A549 (cell line): ENCODE measurements around the gene LEKR1. TPM values are rescaled to one million over a fixed set of nuclear protein-coding genes. Genes with fewer than 3 reads are reported as not detected.

Experiments used
- ATAC-seq, 2 experiments: fragments of 200-7000 bp in 1 of 2; fragments of >200 bp in 1 of 2; cut with Nextera tagmentation in 1 of 2; cut with Tn5 transposase in 1 of 2; 3 replicates each; pipeline versions ENCODE4 v1.8.0 to v1.9.1; 2018 to 2020; ENCODE audit warnings: mild to moderate bottlenecking in 1 of 2, moderate library complexity in 1 of 2
- CTCF ChIA-PET: fragments of 300-600 bp; sonication (Branson Sonifier 250); formaldehyde crosslinking; extraction: SDS; loops from one replicate; lab custom pipeline; 2021; ENCODE audit warnings: antibody characterized with exemption, inconsistent platforms; lab: Yijun Ruan, JAX
- POLR2A ChIA-PET: fragments of 350-600 bp; formaldehyde crosslinking; extraction: SDS; loops from one replicate; lab custom pipeline; 2021; ENCODE audit warnings: antibody characterized with exemption, inconsistent platforms; lab: Yijun Ruan, JAX
- DNase-seq, 2 experiments: peaks; one replicate each; pipeline versions ENCODE4 v3.0.0 to v3.0.0-alpha.2; 2011 to 2016; ENCODE audit warnings: low read depth in 1 of 2, low spot score in 1 of 2
- FAIRE-seq: peaks from 2 replicates; lab custom pipeline; 2011; peaks lifted over from hg19 to GRCh38; lab: Jason Lieb, UNC
- H3K27ac ChIP-seq, 2 experiments: fragments of >200 bp; sonication (Bioruptor Twin); formaldehyde crosslinking; 3 replicates each; pipeline ENCODE4 v1.5.1; 2016 to 2017
- H3K4me1 ChIP-seq: fragments of >200 bp; sonication (Bioruptor Twin); formaldehyde crosslinking; 3 replicates; pipeline ENCODE4 v1.6.1; 2016
- H3K4me2 ChIP-seq: fragments of >200 bp; sonication (Bioruptor Twin); formaldehyde crosslinking; 3 replicates; pipeline ENCODE4 v1.6.1; 2016
- H3K4me3 ChIP-seq: fragments of >200 bp; sonication (Bioruptor Twin); formaldehyde crosslinking; 3 replicates; pipeline ENCODE4 v1.5.1; 2016
- H3K9me3 ChIP-seq: fragments of >200 bp; sonication (Bioruptor Twin); formaldehyde crosslinking; 3 replicates; pipeline ENCODE4 v1.6.1; 2016
- BHLHE40 ChIP-seq: IDR thresholded peaks from 2 replicates; pipeline ENCODE4 v1.6.1; 2012; ENCODE audit warnings: low read depth, low read length, inconsistent platforms
- CBX8 ChIP-seq: fragments of 200-600 bp; sonication (generic); IDR thresholded peaks from 2 replicates; pipeline ENCODE4 v1.6.1; 2016
- EHF ChIP-seq: fragments of 250-450 bp; sonication (Bioruptor Pico); IDR thresholded peaks from 2 replicates; pipeline ENCODE4 v1.5.0; 2020; ENCODE audit warnings: mild to moderate bottlenecking
- FOSB ChIP-seq: fragments of 250-450 bp; sonication (Bioruptor Pico); IDR thresholded peaks from 2 replicates; pipeline ENCODE4 v1.5.0; 2020; ENCODE audit warnings: mild to moderate bottlenecking, moderate library complexity
- FOXS1 ChIP-seq: fragments of 250-450 bp; sonication (Bioruptor Pico); IDR thresholded peaks from 2 replicates; pipeline ENCODE4 v1.5.0; 2020; ENCODE audit warnings: mild to moderate bottlenecking, moderate library complexity
- MAFK ChIP-seq: fragments of 450-650 bp; IDR thresholded peaks from 2 replicates; pipeline ENCODE4 v1.6.1; 2014; ENCODE audit not compliant: partially characterized antibody
- MAZ ChIP-seq: fragments of 150-350 bp; IDR thresholded peaks from 2 replicates; pipeline ENCODE4 v1.6.1; 2014; ENCODE audit warnings: antibody characterized with exemption, low read depth, low read length, borderline replicate concordance
- NPAS2 ChIP-seq: fragments of 250-450 bp; sonication (Bioruptor Pico); IDR thresholded peaks from 2 replicates; pipeline ENCODE4 v1.8.0; 2022; ENCODE audit warnings: mild to moderate bottlenecking, moderate library complexity, borderline replicate concordance
- POLR2A ChIP-seq: IDR thresholded peaks from 2 replicates; pipeline ENCODE4 v1.6.1; 2012; ENCODE audit warnings: mild to moderate bottlenecking, low read length
- POLR2AphosphoS2 ChIP-seq: conservative IDR thresholded peaks from 2 replicates; pipeline ENCODE4 v1.6.1; 2012; ENCODE audit warnings: low read length, improper control_type of control experiment, inconsistent platforms
- RAD21 ChIP-seq, 2 experiments: fragments of >200 bp in 1 of 2; sonication (Bioruptor Twin) in 1 of 2; formaldehyde crosslinking in 1 of 2; IDR thresholded peaks in 1 of 2; conservative IDR thresholded peaks in 1 of 2; 2 replicates in 1 of 2; 3 replicates in 1 of 2; pipeline ENCODE4 v1.6.1; 2012 to 2018; ENCODE audit warnings: inconsistent platforms in 1 of 2
- RARB ChIP-seq: fragments of 250-450 bp; sonication (Bioruptor Pico); IDR thresholded peaks from 2 replicates; pipeline ENCODE4 v1.8.0; 2021; ENCODE audit warnings: mild to moderate bottlenecking, moderate library complexity
- RCOR1 ChIP-seq: fragments of 150-350 bp; IDR thresholded peaks from 2 replicates; pipeline ENCODE4 v1.6.1; 2014; ENCODE audit warnings: antibody characterized with exemption, low read length, low read depth
- RNF2 ChIP-seq: fragments of 200-600 bp; sonication (generic); IDR thresholded peaks from 2 replicates; pipeline ENCODE4 v1.6.1; 2016; ENCODE audit warnings: low read depth, mild to moderate bottlenecking, antibody characterized with exemption, moderate library complexity, borderline replicate concordance
- SMC3 ChIP-seq: fragments of >200 bp; sonication (Bioruptor Twin); formaldehyde crosslinking; IDR thresholded peaks from 3 replicates; pipeline ENCODE4 v1.6.1; 2018; ENCODE audit warnings: inconsistent platforms
- SREBF2 ChIP-seq: fragments of 450-650 bp; IDR thresholded peaks from 2 replicates; pipeline ENCODE4 v1.6.1; 2014; ENCODE audit warnings: mild to moderate bottlenecking, moderate library complexity
- TP53 ChIP-seq: fragments of 250-450 bp; sonication (Bioruptor Pico); IDR thresholded peaks from 2 replicates; pipeline ENCODE4 v1.5.0; 2021; ENCODE audit warnings: mild to moderate bottlenecking, moderate library complexity
- ZC3H11A ChIP-seq: fragments of 450-650 bp; IDR thresholded peaks from 2 replicates; pipeline ENCODE4 v1.6.1; 2014; ENCODE audit warnings: antibody characterized with exemption, mild to moderate bottlenecking
- ZFP36 ChIP-seq: fragments of 450-650 bp; IDR thresholded peaks from 2 replicates; pipeline ENCODE4 v1.6.1; 2014; ENCODE audit warnings: borderline replicate concordance; ENCODE audit not compliant: partially characterized antibody
- WGBS: methylation state at CpG from one replicate; pipeline ENCODE4 v1.1.6; 2017; ENCODE audit errors: missing lambda C conversion rate; 5-methylcytosine and 5-hydroxymethylcytosine counted together
- polyA plus RNA-seq, 4 experiments: library from polyadenylated mRNA; depleted of rRNA in 3 of 4; stranded (reverse); fragments of >200 nt; fragmentation: RNase III in 1 of 4; extraction: RNeasy Plus Mini Kit Qiagen cat#74134 plus additional on column Dnase treatment in 1 of 4; gene quantifications; 2 replicates in 3 of 4; 3 replicates in 1 of 4; pipeline ENCODE4 v1.2.3, GENCODE V29; 2011 to 2017
- TF ChIP-seq, protein P1 (sequence below): fragments of >200 bp; sonication (Bioruptor Twin); formaldehyde crosslinking; IDR thresholded peaks from 3 replicates; pipeline ENCODE4 v1.5.1; 2016
- TF ChIP-seq, protein P2 (sequence below): fragments of 450-650 bp; IDR thresholded peaks from 2 replicates; pipeline ENCODE4 v1.6.1; 2014; ENCODE audit warnings: antibody characterized with exemption
- TF ChIP-seq, protein P3 (sequence below): IDR thresholded peaks from 2 replicates; pipeline ENCODE4 v1.6.1; 2012
- TF ChIP-seq, protein P4 (sequence below): IDR thresholded peaks from 2 replicates; pipeline ENCODE4 v1.6.1; 2012
- TF ChIP-seq, protein P5 (sequence below): fragments of 250-450 bp; sonication (Bioruptor Pico); IDR thresholded peaks from 2 replicates; pipeline ENCODE4 v1.5.0; 2021; ENCODE audit warnings: mild to moderate bottlenecking, moderate library complexity, borderline replicate concordance

Gene LEKR1
- polyA plus RNA-seq, 2 of the 4 experiments (the other 2 are of a cell fraction): 1.3 to 1.4 TPM

DNA sequence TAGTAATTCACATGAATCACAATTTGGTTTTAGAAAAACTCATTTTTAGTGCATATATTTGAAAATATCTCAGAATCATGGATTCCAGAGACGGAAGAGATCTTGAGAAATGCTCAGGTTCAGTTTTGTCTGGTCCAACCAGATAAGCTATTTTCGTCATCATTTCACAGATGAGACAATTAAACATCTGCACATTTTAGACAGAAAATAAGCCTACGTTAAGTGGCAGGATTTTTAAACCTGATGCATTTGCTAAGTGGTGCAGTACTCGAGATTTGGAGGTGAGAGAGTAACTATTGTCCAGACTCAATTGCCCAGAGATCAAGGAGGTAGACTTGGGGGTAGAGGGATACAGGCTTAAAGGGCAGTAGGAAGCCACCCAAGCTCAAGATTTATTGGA lies 243.3 kb downstream of the LEKR1 start:
- TF ChIP-seq POLR2AphosphoS2: no peak
- TF ChIP-seq NPAS2: no peak
- TF ChIP-seq RARB (CRISPR knock-in tag): no peak
- no peak for TF ChIP-seq TP53 (CRISPR knock-in tag)
- no peak for TF ChIP-seq RNF2
- TF ChIP-seq FOXS1 (CRISPR knock-in tag): no peak
- no peak for TF ChIP-seq SMC3
- TF ChIP-seq, protein P1, sequence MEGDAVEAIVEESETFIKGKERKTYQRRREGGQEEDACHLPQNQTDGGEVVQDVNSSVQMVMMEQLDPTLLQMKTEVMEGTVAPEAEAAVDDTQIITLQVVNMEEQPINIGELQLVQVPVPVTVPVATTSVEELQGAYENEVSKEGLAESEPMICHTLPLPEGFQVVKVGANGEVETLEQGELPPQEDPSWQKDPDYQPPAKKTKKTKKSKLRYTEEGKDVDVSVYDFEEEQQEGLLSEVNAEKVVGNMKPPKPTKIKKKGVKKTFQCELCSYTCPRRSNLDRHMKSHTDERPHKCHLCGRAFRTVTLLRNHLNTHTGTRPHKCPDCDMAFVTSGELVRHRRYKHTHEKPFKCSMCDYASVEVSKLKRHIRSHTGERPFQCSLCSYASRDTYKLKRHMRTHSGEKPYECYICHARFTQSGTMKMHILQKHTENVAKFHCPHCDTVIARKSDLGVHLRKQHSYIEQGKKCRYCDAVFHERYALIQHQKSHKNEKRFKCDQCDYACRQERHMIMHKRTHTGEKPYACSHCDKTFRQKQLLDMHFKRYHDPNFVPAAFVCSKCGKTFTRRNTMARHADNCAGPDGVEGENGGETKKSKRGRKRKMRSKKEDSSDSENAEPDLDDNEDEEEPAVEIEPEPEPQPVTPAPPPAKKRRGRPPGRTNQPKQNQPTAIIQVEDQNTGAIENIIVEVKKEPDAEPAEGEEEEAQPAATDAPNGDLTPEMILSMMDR: no peak
- no peak for TF ChIP-seq ZC3H11A
- no peak for TF ChIP-seq RAD21 (conservative IDR thresholded peaks at IDR 0.05 in 1 of 2, IDR thresholded peaks at IDR 0.05 in 1 of 2)
- no peak for TF ChIP-seq POLR2A
- TF ChIP-seq RCOR1: no peak
- TF ChIP-seq, protein P2, sequence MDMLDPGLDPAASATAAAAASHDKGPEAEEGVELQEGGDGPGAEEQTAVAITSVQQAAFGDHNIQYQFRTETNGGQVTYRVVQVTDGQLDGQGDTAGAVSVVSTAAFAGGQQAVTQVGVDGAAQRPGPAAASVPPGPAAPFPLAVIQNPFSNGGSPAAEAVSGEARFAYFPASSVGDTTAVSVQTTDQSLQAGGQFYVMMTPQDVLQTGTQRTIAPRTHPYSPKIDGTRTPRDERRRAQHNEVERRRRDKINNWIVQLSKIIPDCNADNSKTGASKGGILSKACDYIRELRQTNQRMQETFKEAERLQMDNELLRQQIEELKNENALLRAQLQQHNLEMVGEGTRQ: no peak
- WGBS: 63% methylated on average over 4 of the region's 4 CpGs
- ChIA-PET POLR2A (no interaction called here), CTCF (interaction anchor here (1.0 to 2.2 kb wide), 2 partner anchors 12 to 68 kb away, joined by 4 to 5 read pairs; no protein-coding TSS in a partner anchor)
- Histone ChIP-seq H3K27ac (no peak overlapping the region), H3K4me2 (no peak overlapping the region), H3K4me3 (no peak overlapping the region), H3K9me3 (no peaks in the 10 kb centered on the region), H3K4me1 (no peaks in the 10 kb centered on the region)
- DNase-seq (no peak), ATAC-seq (no peak), FAIRE-seq (no peak)

DNA sequence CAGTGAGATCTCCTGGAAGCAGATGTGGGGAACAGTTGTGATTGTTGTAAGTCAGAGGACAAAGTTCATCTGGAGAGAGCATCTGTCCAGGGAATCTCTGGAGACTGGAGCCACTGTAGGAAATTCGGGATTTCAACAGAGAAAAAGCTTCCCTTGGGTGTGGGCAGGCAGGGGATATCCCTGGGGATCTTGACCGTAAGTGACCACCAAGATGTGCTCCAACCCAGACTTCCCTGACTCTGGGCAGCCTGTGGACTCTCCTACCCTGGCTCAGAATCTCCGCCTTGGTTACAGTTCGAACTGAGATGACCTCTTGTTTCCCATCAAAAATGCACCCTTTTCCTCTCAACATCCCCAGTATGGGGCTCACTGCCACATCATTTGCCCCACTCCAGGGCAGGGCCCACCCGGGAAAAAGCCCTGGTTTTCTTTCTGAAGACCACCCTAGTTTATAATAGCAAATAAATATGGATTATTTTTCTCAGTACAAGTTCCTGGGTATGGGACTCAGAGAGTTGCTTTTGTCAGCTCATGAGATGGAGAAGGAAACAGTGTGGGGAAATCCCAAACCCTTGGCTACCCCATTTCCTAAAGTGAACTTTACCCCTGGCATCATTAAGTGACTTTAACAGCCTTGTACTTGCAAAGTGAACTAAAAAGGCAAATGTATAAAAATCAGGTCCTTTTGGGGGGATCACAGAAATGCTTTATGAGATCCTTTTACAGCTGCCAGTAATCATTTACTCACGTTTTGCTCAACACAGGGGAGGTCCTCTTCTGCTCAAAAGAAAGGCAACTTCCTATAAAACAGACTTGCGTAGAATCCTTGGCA lies 243.9 kb downstream of the LEKR1 start:
- H3K27ac ChIP-seq: no peak overlapping the region
- H3K4me2 ChIP-seq: no peak overlapping the region
- ATAC-seq: no peak
- no peaks in the 10 kb centered on the region for H3K4me1 ChIP-seq
- no peak for FAIRE-seq
- TF ChIP-seq POLR2A (no peak), FOSB (CRISPR knock-in tag) (no peak), BHLHE40 (no peak), MAZ (no peak), CBX8 (no peak), ZFP36 (no peak), SMC3 (no peak), MAFK (no peak), POLR2AphosphoS2 (no peak), SREBF2 (no peak), EHF (CRISPR knock-in tag) (no peak)
- TF ChIP-seq, protein P3, sequence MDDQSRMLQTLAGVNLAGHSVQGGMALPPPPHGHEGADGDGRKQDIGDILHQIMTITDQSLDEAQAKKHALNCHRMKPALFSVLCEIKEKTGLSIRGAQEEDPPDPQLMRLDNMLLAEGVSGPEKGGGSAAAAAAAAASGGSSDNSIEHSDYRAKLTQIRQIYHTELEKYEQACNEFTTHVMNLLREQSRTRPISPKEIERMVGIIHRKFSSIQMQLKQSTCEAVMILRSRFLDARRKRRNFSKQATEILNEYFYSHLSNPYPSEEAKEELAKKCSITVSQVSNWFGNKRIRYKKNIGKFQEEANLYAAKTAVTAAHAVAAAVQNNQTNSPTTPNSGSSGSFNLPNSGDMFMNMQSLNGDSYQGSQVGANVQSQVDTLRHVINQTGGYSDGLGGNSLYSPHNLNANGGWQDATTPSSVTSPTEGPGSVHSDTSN: no peak
- TF ChIP-seq, protein P4, sequence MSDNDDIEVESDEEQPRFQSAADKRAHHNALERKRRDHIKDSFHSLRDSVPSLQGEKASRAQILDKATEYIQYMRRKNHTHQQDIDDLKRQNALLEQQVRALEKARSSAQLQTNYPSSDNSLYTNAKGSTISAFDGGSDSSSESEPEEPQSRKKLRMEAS: no peak
- TF ChIP-seq, protein P5, sequence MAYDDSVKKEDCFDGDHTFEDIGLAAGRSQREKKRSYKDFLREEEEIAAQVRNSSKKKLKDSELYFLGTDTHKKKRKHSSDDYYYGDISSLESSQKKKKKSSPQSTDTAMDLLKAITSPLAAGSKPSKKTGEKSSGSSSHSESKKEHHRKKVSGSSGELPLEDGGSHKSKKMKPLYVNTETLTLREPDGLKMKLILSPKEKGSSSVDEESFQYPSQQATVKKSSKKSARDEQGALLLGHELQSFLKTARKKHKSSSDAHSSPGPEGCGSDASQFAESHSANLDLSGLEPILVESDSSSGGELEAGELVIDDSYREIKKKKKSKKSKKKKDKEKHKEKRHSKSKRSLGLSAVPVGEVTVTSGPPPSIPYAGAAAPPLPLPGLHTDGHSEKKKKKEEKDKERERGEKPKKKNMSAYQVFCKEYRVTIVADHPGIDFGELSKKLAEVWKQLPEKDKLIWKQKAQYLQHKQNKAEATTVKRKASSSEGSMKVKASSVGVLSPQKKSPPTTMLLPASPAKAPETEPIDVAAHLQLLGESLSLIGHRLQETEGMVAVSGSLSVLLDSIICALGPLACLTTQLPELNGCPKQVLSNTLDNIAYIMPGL (CRISPR knock-in tag): no peak
- H3K4me3 ChIP-seq: no peak overlapping the region
- ChIA-PET POLR2A (no interaction called here), CTCF (interaction anchor here (0.6 to 2.2 kb wide), 2 partner anchors 67 to 543 kb away, joined by 4 to 5 read pairs; no protein-coding TSS in a partner anchor)
- DNase-seq: no peak
- H3K9me3 ChIP-seq: no peaks in the 10 kb centered on the region
- 54% methylated on average over 7 of the region's 7 CpGs for WGBS
